ENCODE results near the gene SELENOM.

SELENOM gene

GRCh38 chr22:31136711-31137110, 29.3 kb upstream of the SELENOM start:
- DNase-seq (ENCODE audit: low read depth, low spot score), result no peak
- no peak overlapping the region for H3K4me3 ChIP-seq (ENCODE audit: low read depth, low read length)
- TF ChIP-seq, protein P1, sequence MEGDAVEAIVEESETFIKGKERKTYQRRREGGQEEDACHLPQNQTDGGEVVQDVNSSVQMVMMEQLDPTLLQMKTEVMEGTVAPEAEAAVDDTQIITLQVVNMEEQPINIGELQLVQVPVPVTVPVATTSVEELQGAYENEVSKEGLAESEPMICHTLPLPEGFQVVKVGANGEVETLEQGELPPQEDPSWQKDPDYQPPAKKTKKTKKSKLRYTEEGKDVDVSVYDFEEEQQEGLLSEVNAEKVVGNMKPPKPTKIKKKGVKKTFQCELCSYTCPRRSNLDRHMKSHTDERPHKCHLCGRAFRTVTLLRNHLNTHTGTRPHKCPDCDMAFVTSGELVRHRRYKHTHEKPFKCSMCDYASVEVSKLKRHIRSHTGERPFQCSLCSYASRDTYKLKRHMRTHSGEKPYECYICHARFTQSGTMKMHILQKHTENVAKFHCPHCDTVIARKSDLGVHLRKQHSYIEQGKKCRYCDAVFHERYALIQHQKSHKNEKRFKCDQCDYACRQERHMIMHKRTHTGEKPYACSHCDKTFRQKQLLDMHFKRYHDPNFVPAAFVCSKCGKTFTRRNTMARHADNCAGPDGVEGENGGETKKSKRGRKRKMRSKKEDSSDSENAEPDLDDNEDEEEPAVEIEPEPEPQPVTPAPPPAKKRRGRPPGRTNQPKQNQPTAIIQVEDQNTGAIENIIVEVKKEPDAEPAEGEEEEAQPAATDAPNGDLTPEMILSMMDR (IDR thresholded peaks at IDR 0.05; ENCODE audit: low read depth, low read length), result no peak
- in situ Hi-C loops (cut with HindIII; ENCODE audit: low sequenced_read_pairs), result no loop called here

DNA sequence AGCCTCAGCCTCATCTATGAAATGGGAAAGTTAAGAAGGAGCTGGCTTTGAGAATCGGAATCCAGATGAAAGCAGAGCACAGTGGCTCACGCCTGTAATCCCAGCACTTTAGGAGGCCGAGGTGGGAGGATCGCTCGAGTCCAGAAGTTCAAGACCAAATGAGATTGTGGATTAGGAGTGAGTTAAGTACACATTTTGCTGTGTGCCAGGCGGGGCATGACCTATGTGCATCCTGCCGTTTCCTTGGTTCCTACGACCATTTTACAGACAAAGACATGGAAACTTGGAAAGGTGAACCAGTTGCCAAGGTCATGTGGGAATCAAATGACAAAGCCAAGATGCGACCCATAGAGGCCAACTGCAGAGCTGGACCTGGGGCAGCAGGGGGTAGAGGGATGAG, 28.8 kb upstream of the SELENOM start:
- TF ChIP-seq, protein P1 (IDR thresholded peaks at IDR 0.05; ENCODE audit: low read depth, low read length), result no peak
- in situ Hi-C loops (cut with HindIII; ENCODE audit: low sequenced_read_pairs), result no loop called here

DNA sequence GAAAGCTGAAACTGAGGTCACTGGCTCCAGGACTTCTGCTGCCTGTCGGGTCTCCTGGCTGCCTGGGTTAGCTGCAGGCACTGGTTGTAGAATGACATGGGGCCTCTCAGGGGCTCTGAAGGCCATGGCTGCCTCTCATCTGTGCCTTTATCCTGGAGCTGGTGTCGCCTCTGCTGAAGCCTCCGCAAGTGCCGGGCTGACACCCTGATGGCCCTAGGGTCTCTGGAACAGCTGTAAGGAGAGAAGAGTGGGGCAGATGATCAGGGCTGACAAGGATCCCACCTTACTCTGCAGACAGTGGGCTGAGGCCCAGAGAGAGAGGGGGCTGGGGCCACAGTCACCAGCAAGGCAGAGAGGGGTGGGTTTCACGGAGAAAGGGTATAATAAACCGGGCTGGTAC, 28.3 kb upstream of the SELENOM start:
- DNase-seq (ENCODE audit: low read depth, low spot score), result no peak
- in situ Hi-C loops (cut with HindIII; ENCODE audit: low sequenced_read_pairs), result no loop called here
- TF ChIP-seq, protein P1 (IDR thresholded peaks at IDR 0.05; ENCODE audit: low read depth, low read length), result no peak
- no peak overlapping the region for H3K4me3 ChIP-seq (ENCODE audit: low read depth, low read length)

More for the DNA sequence above, 28.8 kb upstream of the SELENOM start:
- DNase-seq (ENCODE audit: low read depth, low spot score), result no peak
- H3K4me3 ChIP-seq (ENCODE audit: low read depth, low read length), result no peak overlapping the region

GRCh38 chr22:31134688-31135087, 27.3 kb upstream of the SELENOM start:
- in situ Hi-C loops (cut with HindIII; ENCODE audit: low sequenced_read_pairs), result no loop called here
- TF ChIP-seq, protein P1 (IDR thresholded peaks at IDR 0.05; ENCODE audit: low read depth, low read length), result no peak
- H3K4me3 ChIP-seq (ENCODE audit: low read depth, low read length), result no peak overlapping the region
- DNase-seq (ENCODE audit: low read depth, low spot score), result no peak

DNA sequence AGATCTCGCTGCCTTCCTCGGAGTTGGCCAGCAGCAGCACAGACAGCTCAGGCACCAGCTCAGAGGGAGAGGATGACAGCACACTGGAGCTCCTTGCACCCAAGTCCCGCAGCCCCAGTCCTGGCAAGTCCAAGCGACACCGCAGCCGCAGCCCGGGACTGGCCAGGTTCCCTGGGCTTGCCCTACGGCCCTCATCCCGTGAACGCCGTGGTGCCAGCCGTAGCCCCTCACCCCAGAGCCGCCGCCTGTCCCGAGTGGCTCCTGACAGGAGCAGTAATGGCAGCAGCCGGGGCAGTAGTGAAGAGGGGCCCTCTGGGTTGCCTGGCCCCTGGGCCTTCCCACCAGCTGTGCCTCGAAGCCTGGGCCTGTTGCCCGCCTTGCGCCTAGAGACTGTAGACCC, 26.5 kb upstream of the SELENOM start:
- TF ChIP-seq, protein P1 (IDR thresholded peaks at IDR 0.05; ENCODE audit: low read depth, low read length), result no peak
- in situ Hi-C loops (cut with HindIII; ENCODE audit: low sequenced_read_pairs), result no loop called here
- H3K4me3 ChIP-seq (ENCODE audit: low read depth, low read length), result no peak overlapping the region
- no peak for DNase-seq (ENCODE audit: low read depth, low spot score)

- TF ChIP-seq, protein P1 (IDR thresholded peaks at IDR 0.05; ENCODE audit: low read depth, low read length), result no peak
- no peak for DNase-seq (ENCODE audit: low read depth, low spot score)
- in situ Hi-C loops (cut with HindIII; ENCODE audit: low sequenced_read_pairs), result no loop called here
- no peak overlapping the region for H3K4me3 ChIP-seq (ENCODE audit: low read depth, low read length)
Observed at GRCh38 chr22:31130873-31131272, 23.5 kb upstream of the SELENOM start.

GRCh38 chr22:31128156-31128555, 20.8 kb upstream of the SELENOM start:
- in situ Hi-C loops (cut with HindIII; ENCODE audit: low sequenced_read_pairs), result no loop called here
- TF ChIP-seq, protein P1 (IDR thresholded peaks at IDR 0.05; ENCODE audit: low read depth, low read length), result no peak
- no peak overlapping the region for H3K4me3 ChIP-seq (ENCODE audit: low read depth, low read length)
- no peak for DNase-seq (ENCODE audit: low read depth, low spot score)

Measured in astrocyte of the spinal cord (primary cell).